ENCODE results near the gene SCFD2.

- TF ChIP-seq CTCF (IDR thresholded peaks at IDR 0.05) (no peak), EP300 (IDR thresholded peaks at IDR 0.05) (no peak)
Observed at GRCh38 chr4:52869656-52870055, 496.2 kb downstream of the SCFD2 start.
